ENCODE data around the gene METTL9.

DNA sequence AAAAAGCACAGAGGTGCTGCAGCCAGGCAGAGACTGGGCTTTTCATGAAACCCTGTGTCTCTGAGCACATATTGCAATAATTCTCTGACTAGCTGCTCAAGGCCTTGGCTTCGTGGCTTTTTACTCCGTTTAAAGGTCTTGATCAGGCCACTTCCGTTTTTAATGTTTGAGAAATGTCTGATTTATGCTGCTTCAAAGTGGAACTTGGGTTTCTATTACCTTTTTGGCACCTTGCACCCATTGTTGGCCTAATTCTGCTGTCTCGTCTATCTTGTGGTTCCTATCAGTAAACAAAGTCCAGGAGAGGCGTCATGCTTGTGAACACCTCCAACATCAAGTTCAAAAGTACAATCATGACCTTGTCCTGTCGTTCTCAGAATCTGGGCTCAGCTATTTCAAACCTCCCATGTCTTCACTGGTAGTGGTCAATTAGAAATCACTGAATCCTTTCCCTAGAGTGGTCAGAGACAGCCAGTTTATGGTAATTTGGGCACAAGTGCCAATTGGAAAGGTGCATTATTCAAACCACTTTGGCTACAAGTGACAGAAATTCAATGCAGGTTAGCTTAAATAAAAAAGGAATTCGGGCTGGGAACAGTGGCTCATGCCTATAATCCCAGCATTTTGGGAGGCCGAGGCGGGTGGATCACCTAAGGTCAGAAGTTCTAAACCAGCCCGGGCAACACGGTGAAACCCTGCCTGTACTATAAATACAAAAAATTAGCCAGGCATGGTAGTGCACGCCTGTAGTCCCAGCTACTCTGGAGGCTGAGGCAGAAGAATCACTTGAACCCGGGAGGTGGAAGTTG, 33.3 kb upstream of the METTL9 start:
- TF ChIP-seq POLR2A (IDR thresholded peaks at IDR 0.05) = no peak
- TF ChIP-seq, protein P1, sequence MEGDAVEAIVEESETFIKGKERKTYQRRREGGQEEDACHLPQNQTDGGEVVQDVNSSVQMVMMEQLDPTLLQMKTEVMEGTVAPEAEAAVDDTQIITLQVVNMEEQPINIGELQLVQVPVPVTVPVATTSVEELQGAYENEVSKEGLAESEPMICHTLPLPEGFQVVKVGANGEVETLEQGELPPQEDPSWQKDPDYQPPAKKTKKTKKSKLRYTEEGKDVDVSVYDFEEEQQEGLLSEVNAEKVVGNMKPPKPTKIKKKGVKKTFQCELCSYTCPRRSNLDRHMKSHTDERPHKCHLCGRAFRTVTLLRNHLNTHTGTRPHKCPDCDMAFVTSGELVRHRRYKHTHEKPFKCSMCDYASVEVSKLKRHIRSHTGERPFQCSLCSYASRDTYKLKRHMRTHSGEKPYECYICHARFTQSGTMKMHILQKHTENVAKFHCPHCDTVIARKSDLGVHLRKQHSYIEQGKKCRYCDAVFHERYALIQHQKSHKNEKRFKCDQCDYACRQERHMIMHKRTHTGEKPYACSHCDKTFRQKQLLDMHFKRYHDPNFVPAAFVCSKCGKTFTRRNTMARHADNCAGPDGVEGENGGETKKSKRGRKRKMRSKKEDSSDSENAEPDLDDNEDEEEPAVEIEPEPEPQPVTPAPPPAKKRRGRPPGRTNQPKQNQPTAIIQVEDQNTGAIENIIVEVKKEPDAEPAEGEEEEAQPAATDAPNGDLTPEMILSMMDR (IDR thresholded peaks at IDR 0.05) = no peak

All from uterus (tissue), 2 donors.